Ramos (cell line): ENCODE measurements around the gene MILR1.
"Not testable (repeated sequence)": the region's sequence is repeated elsewhere in the genome, so short reads cannot be mapped to it uniquely, and the experiment has no call there.

ENCODE experiments used
- in situ Hi-C: fragments of 300-500 bp; cut with MboI; formaldehyde crosslinking; loops from one replicate; pipeline ENCODE4 v1.14.3; 2022; ENCODE audit warnings: low sequenced_read_pairs; ENCODE audit not compliant: unreplicated experiment

The MILR1 gene

DNA sequence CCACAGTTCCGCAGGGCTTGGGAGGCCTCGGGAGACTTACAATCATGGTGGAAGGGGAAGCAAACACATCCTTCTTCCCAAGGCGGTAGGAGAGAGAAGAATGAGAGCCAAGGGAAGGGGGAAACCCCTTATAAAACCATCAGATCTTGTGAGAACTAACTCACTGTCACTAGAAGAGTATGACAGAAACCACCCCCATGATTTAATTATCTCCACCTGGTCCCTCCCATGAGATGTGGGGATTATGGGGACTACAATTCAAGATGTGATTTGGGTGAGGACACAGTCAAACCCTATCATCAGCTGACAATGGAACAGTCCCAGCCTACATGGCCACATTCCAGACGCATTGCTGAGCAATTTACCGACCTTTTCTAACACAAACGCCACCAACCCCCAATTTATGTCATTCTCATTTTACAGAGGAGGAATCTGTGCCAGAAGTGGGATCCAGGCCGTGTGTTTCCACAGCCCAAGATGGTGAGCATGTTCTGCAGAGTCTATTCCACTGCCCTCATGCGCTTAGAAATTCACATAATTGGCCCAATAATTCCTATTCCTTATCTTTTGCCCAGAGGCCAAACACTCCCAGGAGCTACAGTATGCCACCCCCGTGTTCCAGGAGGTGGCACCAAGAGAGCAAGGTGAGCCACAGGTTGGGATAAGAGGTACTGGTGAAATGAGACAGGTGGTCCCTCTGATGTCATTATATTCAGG, 17.3 kb downstream of the MILR1 start:
- in situ Hi-C loops: no loop called here

DNA sequence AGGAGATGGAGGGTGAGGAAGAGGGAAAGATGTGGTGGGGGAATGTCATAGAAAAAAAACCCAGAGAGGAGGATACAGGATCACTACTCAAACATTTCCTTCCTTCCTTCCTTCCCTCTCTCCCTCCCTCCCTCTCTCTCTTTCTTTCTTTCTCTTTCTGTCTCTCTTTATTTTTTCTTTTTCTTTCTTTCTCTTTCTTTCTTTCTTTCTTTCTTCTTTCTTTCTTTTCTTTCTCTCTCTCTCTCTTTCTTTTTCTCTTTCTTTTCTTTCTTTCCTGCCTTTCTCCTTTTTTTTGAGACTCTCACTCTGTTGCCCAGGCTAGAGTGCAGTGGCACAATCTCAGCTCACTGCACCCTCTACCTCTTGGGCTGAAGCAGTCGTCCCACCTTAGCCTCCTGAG, 17.9 kb downstream of the MILR1 start:
- in situ Hi-C loops: not testable (repeated sequence)

DNA sequence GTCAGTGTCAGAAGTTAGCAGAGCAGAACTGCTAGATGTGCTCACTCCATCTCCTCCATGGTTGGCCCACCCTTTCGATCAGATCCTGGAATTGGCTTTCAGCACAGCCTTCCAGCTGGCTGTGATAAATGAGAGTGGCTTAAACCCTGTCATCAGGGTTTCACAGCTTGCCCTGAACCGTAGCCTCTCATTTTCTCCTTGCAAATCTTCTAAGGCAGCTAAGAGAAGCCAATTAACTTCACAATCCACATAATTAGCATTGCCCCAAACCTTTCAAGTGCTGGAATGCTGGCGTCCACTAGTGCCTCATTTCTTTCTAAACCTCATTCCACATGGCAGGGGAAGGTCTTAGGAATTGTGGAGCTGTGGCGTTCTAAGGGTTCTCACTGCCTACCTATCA, 21.7 kb downstream of the MILR1 start:
- in situ Hi-C loops: no loop called here

DNA sequence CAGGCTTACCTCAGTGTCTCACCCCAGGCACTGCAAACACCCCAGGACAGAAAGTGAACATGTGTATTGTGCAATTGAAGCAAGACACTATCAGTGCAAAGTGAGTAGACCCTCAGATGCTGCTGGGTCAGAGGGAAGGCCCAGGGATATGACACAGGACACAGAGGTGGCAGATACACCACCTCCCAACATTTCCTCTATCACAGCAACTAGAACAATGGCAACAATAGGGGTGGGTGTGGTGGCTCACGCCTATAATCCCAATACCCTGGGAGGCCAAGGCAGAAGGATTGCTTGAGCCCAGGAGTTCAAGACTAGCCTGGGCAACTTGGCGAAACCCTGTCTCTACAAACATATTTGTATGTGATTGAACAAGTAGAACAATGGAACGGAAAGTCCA, 22.5 kb downstream of the MILR1 start:
- in situ Hi-C loops: no loop called here

DNA sequence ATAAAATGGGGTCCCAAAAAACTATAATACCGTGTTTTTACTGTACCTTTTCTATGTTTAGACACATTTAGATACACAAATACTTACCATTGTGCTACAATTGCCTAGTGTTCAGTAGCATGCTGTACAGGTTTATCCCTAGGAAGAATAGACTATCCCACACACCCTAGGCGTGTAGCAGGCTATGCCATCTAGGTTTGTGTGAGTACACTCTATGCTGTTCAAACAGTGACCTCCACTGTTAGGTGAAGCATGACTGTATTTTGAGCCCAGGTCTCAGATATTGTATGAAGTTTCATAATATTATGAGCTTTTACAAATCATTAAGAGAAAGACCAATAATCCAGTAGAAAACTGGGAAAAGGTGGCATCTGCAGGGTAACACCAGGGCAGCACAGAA, 23.6 kb downstream of the MILR1 start:
- in situ Hi-C loops: no loop called here

DNA sequence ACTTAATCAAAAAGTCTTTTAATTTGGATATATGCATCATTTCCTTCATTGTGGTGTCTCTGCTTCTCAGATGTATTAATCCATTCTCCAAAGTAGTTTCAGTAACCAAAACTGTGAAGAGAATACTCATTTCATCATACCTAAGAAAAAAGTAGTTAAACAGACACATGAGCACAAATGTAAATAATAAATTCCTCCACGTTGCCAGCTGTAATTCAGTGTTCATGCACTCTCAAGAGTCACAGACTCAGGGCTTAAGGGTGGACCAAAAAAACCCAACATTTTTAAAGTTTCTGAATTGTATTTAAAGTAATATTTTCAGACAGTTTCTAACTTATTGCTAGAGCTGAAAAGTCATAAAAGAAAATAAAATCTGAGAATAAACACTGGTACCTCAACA, 28.9 kb downstream of the MILR1 start:
- in situ Hi-C loops: no loop called here

DNA sequence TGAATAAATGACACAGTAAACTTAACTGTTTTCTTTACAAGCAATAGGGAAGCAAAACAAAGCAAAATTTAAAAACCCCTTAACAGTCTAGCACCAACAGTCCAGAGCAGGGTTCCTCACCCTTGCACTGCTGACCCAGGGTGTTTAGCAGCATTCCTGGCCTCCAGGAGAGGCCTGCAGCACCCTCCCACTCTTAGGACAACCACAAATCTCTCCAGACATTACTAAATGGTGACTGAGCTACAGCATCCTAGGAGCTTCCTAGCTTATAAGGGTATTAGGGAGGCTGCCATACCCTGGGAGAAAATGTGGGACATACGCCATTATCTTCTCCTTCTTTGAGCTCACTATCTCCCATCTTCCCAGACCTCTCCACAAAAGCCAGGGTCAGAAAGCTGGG, 32.0 kb downstream of the MILR1 start:
- in situ Hi-C loops: no loop called here

DNA sequence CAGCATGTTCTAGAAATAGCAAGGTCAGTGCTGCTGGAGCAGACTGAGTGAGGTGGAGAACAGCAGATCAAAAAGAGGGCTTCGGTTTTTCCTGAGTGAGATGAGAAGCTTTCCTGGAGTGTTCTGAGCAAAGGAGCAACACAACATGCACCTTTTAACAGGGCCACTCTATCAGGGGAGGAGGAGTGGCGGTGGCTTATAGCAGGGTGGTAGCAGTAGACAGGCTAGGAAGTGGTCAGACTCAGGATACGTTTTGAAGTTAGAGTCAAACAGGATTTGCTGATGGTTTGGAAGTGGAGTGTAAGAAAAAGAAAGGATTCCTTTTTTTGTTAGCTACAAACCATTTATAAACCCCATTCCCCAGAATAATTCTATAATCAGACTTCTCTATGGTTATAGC, 35.5 kb downstream of the MILR1 start:
- in situ Hi-C loops: no loop called here

DNA sequence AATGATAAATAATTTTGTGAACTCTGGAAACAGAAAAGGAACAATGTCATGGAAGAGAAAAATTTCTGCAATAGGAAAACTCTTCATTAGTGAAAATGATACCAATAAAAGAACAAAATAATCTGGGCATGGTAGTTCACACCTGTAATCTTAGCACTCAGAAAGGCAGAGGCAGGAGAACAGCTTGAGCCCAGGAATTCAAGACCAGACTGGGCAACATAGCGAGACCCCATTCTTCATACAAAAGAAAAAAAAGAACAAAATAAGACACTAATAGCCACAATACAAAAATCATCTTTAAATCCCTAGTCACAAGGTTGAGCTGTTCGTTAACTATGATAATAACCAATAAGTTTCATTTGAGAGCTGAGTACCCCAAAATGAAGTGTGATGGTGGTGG, 39.4 kb downstream of the MILR1 start:
- in situ Hi-C loops: no loop called here

DNA sequence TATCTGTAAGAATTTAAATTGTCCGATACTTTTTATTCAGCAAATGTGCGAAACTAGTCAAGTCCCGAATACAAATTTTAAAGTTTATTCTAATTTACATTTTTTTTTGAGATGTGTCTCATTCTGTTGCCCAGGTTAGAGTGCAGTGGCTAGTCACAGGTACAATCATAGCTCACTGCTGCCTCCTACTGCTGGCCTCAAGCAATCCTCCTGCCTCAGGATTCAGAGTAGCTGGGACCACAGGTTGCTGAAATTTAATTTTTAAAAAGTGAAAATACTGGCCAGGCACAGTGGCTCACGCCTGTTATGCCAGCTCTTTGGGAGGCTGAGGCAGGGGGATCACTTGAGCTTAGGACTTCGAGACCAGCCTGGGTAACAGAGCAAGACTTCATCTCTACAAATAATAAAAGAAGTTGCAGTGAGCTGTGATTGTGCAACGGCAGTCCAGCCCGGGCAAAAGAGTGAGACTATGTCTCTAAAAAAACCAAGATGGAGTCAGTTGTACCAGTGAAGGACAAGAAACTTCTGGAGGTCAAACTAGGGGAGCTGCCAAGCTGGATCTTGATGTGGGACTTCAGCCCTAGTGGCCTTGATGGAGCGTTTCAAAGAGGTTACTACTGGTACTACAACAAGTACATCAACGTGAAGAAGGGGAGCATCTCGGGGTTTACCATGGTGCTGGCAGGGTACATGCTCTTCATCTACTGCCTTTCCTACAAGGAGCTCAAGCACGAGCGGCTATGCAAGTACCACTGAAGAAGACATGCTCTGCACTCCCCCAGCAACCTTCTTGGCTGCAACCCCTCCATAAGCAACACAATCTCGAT, 42.3 kb downstream of the MILR1 start:
- in situ Hi-C loops: loop anchor here (5.0 kb wide), 2 partner anchors 69 to 184 kb away; no protein-coding TSS in a partner anchor

DNA sequence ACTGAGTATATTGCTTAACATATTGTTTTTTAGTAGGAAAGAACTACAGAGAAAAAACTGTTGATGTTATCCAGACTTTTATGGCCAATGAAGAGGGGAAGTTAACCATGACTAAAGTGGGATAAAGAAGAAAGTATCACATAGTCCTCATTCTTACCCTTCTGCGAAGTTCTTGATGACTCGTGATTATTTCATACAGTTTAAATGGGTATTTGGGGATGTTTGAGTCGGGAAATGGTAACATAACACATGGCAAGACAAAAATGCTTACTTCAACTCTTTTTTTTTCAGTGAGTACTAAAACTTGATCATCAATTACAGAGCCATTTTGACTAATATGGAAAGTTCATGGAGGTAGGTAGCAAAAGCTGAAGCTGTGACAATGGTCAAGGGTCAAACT, 43.1 kb downstream of the MILR1 start:
- in situ Hi-C loops: loop anchor here (5.0 kb wide), 2 partner anchors 70 to 185 kb away; no protein-coding TSS in a partner anchor

DNA sequence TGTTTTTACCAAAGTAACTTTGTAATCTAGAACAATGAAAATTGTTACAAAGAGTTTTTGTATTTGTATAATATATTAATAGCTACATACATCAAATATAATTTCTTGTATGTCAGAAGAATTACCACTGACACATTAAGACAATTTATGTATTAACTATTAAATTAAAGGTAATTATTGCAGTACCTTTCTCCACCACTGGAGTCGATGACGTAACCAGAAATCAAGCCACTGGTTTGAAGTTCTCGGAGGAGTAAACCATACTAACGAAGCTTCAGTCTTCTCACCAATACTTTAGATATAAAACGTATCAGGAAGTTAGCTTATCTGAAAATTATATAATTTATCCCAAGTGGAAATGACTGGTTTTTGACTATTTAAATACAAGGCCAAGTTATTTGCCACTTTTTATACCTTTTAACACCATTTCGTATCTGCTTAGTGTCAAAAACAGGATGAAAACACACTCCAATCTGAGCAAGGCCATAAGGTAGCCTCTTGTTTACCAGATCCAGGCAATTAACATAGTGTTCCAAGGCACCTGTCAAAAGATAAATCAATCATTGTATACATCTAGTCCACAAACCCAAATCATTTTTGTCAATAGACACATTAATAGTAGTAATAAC, 43.7 kb downstream of the MILR1 start:
- in situ Hi-C loops: loop anchor here (5.0 kb wide), 2 partner anchors 70 to 185 kb away; no protein-coding TSS in a partner anchor

DNA sequence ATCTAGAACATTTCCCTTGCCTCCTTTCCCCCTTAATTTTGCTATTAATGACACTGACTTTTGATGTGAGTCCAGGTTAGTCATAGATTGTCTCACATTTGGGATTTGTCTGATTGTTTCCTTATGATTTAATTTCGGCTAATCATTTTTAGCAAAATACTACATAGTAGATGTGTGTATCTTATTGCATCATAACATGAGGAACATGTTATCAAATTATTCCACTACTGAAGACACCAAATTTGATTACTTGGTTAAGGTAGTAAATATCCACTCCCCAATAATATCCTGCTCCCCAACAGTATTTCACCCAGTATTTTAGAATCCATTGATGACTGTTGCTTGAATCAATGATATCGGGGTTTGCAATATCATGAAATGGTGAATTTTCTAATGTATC, 45.2 kb downstream of the MILR1 start:
- in situ Hi-C loops: loop anchor here (5.0 kb wide), 2 partner anchors 72 to 187 kb away; no protein-coding TSS in a partner anchor

DNA sequence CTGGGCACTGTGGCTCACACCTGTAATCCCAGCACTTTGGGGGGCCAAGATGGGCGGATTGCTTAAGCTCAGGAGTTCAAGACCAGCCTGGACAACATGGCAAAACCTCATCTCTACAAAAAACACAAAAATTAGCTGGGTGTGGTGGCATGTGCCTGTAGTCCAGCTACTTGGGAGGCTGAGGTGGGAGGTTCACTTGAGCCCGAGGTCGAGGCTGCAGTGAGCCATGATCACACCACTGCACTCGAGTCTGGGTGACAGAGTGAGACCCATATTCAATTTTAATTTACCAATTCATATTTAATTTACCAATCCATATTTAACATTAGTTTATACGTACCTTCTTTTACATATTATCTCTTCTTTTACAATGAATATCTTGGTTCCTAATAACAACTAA, 46.4 kb downstream of the MILR1 start:
- in situ Hi-C loops: not testable (repeated sequence)

DNA sequence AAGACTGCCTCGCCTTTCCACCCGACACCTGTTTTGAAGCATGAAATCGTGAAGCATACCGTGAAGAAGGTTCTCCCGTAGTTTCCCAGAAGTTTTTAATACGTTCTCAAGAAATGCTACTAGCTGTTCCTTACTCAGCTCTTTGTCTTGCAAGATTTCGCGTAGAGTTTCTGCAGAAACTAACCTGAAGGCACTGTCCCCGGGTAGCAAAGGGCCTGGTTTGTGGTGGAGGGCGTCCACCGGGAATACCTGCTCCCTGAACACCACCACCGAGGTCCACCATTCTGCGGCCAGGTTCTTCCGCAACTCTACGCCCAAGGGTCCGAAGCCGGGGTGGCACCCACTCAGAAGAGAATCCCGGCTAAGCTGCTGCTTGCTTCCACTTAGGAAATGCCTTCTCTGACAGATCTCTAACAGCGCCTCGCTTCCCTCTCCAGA, 47.5 kb downstream of the MILR1 start:
- in situ Hi-C loops: no loop called here

DNA sequence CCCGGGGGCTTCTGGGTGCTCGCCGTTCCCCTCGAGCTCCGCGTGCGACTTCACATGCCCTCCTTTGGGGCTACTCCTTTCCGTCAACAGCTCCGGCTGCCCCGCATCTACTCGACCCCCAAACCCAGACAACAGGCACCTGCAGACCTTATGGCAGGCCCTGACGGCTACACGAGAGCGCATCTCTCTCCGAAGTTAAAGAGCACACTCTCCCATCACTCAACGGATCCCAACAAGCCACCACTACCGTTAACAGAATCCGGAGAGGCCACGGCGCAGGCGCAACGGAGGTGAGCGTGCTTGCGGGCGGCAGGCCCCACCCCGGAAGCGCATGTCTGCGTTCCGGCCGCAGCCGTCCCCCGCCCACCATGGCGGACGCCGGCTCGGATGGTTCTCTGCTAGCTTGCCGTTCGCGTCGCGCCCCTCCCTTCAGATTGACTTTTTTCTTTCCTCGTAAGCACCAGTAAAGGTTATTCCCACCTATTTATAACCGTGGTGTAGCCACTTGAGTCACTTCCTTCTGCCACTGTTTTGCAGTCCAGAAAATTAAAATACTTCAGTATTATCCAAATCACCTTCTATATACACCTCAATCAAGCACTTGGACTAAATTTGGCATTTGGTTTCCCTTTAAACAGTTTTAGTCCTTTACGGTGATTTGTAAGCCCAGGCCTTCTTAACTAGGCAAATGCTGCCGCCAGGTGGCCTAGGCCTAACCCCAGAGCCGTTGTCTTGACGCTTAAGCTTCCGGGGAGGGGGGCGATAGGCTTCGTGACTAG, 48.1 kb downstream of the MILR1 start, which contains the start of gene POLG2:
Gene POLG2, minus strand, starts transcription at position 269 of the 779 bp plus-strand sequence. Its CDS starts 86 bp downstream, at position 183.
- in situ Hi-C loops: no loop called here

DNA sequence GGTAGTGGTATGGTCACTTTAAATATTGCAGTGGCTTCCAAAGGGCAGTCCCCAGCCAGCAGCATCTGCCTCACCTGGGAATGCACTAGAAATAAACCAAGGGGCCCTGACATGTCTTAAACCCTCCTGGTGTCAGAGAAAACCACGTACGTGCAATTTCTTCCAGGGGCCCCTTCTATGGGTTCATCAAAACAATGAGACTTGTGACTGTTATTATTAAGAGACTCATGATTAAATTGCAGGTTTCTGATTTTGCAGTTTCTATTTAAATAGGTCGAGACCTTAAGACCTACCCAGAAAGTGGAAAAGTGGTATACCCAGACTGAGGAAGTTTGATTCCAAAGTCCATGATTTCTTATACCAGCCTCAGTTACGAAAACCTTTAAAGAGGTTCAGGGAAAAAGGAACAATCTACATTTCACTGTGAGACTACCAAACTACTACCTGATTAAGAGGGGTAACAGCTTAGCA, 48.7 kb downstream of the MILR1 start:
- in situ Hi-C loops: no loop called here

DNA sequence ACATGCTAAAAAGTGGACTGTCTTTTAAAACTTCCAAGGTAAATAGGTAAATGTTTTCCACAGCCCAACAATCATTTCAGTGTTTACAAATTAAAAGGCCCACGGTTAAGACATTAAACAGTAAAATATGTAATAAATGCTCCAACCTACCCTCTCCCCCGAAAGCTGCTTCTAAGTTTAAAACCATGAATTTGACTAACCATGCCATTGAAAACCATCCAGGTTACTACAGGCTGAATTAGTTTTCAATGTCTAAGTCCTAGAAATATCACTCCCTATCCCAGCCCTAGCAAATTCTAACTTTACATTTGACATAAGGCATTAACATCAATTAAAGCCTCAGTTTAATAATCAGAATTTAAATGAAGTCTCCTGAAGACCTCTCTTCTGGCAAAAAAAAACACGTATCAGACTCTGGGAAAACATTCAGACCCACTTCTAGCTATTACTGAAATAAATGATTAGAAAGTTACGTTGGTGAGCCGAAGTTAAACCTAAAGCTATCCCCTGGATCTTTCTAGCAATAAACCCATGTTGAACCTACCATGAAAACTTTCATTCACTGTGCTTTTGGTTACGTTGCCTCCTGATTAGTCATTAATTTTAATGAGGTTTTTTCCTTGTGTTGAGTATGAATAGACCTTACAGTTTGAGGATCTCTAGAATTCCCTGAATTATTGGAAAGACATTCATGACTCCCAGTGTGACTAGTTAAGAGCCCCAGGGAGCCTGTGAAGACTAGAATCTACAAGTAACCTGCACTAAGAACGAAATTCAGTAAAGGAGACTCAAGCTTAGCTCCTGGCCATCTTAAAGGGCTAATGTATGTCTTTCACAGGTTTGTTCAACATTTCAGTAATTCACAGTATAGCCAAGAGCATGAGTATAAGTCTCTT, 49.6 kb downstream of the MILR1 start:
- in situ Hi-C loops: no loop called here
